IMR-90 (cell line): ENCODE results near the gene PDCD1LG2. TPM values are rescaled to one million over a fixed set of nuclear protein-coding genes. Genes with fewer than 3 reads are reported as not detected.
A peak's percentile ranks its signal among the peaks of the same experiment; 100 is the strongest.

ENCODE experiments used
- ATAC-seq: fragments of 200-7000 bp; cut with Tn5 transposase; 2 replicates; pipeline ENCODE4 v1.9.1; 2020; ENCODE audit warnings: low read depth, mild to moderate bottlenecking, moderate library complexity
- BruUV-seq: library from RNA; stranded (reverse); fragments of 400-500 nt; replicated peaks from 2 replicates; lab custom pipeline; 2021; lab: Mats Ljungman, UMichigan
- CTCF ChIA-PET: fragments of 300-600 bp; formaldehyde crosslinking; extraction: SDS; loops from one replicate; lab custom pipeline; 2021; ENCODE audit warnings: antibody characterized with exemption; lab: Yijun Ruan, JAX
- POLR2A ChIA-PET: fragments of 300-600 bp; sonication (Branson Sonifier 250); formaldehyde crosslinking; loops from one replicate; lab custom pipeline; 2022; ENCODE audit warnings: antibody characterized with exemption; ENCODE audit not compliant: unreplicated experiment; lab: Charles Lee
- DNase-seq: peaks from one replicate; pipeline ENCODE4 v3.0.0; 2013
- H2AFZ ChIP-seq: replicated peaks from 2 replicates; pipeline ENCODE3; 2013; ENCODE audit warnings: low read length, mild to moderate bottlenecking; ENCODE audit not compliant: poor library complexity
- H2AK5ac ChIP-seq: 2 replicates; pipeline ENCODE4 v1.6.1; 2013; ENCODE audit warnings: low read depth, low read length, inconsistent platforms
- H2AK9ac ChIP-seq: replicated peaks from 2 replicates; pipeline ENCODE3; 2013; ENCODE audit warnings: mild to moderate bottlenecking, low read depth, low read length, moderate library complexity; ENCODE audit not compliant: poor library complexity
- H2BK120ac ChIP-seq: 2 replicates; pipeline ENCODE4 v1.6.1; 2013; ENCODE audit warnings: low read depth, low read length, inconsistent platforms
- H2BK15ac ChIP-seq: 3 replicates; pipeline ENCODE4 v1.6.1; 2013; ENCODE audit warnings: low read depth, low read length, inconsistent platforms
- H2BK20ac ChIP-seq: 2 replicates; pipeline ENCODE4 v1.6.1; 2013; ENCODE audit warnings: low read depth, mild to moderate bottlenecking, inconsistent platforms, low read length, moderate library complexity
- H2BK5ac ChIP-seq: 2 replicates; pipeline ENCODE4 v1.6.1; 2013; ENCODE audit warnings: mild to moderate bottlenecking, low read depth, low read length, inconsistent platforms; ENCODE audit not compliant: poor library complexity, severe bottlenecking
- H3K14ac ChIP-seq: replicated peaks from 2 replicates; pipeline ENCODE4 v1.6.1; 2013; ENCODE audit warnings: low read depth, low read length, inconsistent platforms
- H3K18ac ChIP-seq: 2 replicates; pipeline ENCODE4 v1.6.1; 2013; ENCODE audit warnings: low read depth, low read length, control low read depth
- H3K23ac ChIP-seq: 2 replicates; pipeline ENCODE4 v1.6.1; 2013; ENCODE audit warnings: low read depth, low read length, inconsistent platforms
- H3K27ac ChIP-seq: 2 replicates; pipeline ENCODE4 v1.5.1; 2013; ENCODE audit warnings: mild to moderate bottlenecking, control low read depth, low read length; ENCODE audit not compliant: insufficient read depth
- H3K27me3 ChIP-seq: 2 replicates; pipeline ENCODE4 v1.6.1; 2013; ENCODE audit warnings: low read length; ENCODE audit not compliant: control insufficient read depth, insufficient read depth
- H3K36me3 ChIP-seq: 2 replicates; pipeline ENCODE4 v1.6.1; 2013; ENCODE audit warnings: low read length, mixed read lengths; ENCODE audit not compliant: control insufficient read depth, insufficient read depth
- H3K4ac ChIP-seq: 2 replicates; pipeline ENCODE4 v1.6.1; 2013; ENCODE audit warnings: low read depth, low read length, inconsistent platforms
- H3K4me1 ChIP-seq: 2 replicates; pipeline ENCODE4 v1.6.1; 2013; ENCODE audit warnings: low read length, mixed read lengths; ENCODE audit not compliant: control insufficient read depth, insufficient read depth
- H3K4me2 ChIP-seq: 2 replicates; pipeline ENCODE4 v1.6.1; 2013; ENCODE audit warnings: low read depth, mild to moderate bottlenecking, control low read depth, low read length, moderate library complexity
- H3K4me3 ChIP-seq: 2 replicates; pipeline ENCODE4 v1.5.1; 2013; ENCODE audit warnings: low read depth, mild to moderate bottlenecking, control low read depth, low read length, moderate library complexity; ENCODE audit not compliant: insufficient read depth
- H3K56ac ChIP-seq: 2 replicates; pipeline ENCODE4 v1.6.1; 2013; ENCODE audit warnings: low read length, inconsistent platforms; ENCODE audit not compliant: insufficient read depth; ENCODE audit errors: extremely low read depth
- H3K79me1 ChIP-seq, 2 experiments: 2 replicates each; pipeline ENCODE4 v1.6.1; 2013; ENCODE audit warnings: low read length in 2 of 2, inconsistent platforms in 1 of 2, low read depth in 1 of 2
- H3K9ac ChIP-seq: 2 replicates; pipeline ENCODE4 v1.6.1; 2013; ENCODE audit warnings: low read depth, low read length, control low read depth
- H3K9me1 ChIP-seq: 2 replicates; pipeline ENCODE4 v1.6.1; 2013; ENCODE audit warnings: low read length, inconsistent platforms; ENCODE audit not compliant: insufficient read depth
- H3K9me3 ChIP-seq: 2 replicates; pipeline ENCODE4 v1.6.1; 2013; ENCODE audit warnings: low read length; ENCODE audit not compliant: control insufficient read depth, insufficient read depth
- H4K20me1 ChIP-seq: 2 replicates; pipeline ENCODE4 v1.6.1; 2013; ENCODE audit warnings: low read length, inconsistent platforms; ENCODE audit not compliant: insufficient read depth
- H4K5ac ChIP-seq: 2 replicates; pipeline ENCODE4 v1.6.1; 2013; ENCODE audit warnings: mild to moderate bottlenecking, low read depth, low read length, control low read depth
- H4K8ac ChIP-seq, 2 experiments: 2 replicates each; pipeline ENCODE4 v1.6.1; 2013; ENCODE audit warnings: low read depth in 2 of 2, low read length in 2 of 2, control low read depth in 1 of 2, inconsistent platforms in 1 of 2
- H4K91ac ChIP-seq: 2 replicates; pipeline ENCODE4 v1.6.1; 2013; ENCODE audit warnings: low read depth, low read length, inconsistent platforms; ENCODE audit not compliant: insufficient read depth
- CEBPB ChIP-seq: IDR thresholded peaks from 2 replicates; pipeline ENCODE4 v1.6.1; 2012; ENCODE audit warnings: low read depth, low read length, improper control_type of control experiment
- RFX5 ChIP-seq: IDR thresholded peaks from 2 replicates; pipeline ENCODE4 v1.8.0; 2012; ENCODE audit warnings: low read depth, mild to moderate bottlenecking, low read length, moderate library complexity
- WGBS, 2 experiments: methylation state at CpG; one replicate each; pipeline versions ENCODE4 v1.1.5 to v1.1.7; 2013; ENCODE audit warnings: missing lambda C conversion rate in 2 of 2; ENCODE audit not compliant: insufficient read length in 1 of 2; ENCODE audit errors: extremely low coverage in 2 of 2; 5-methylcytosine and 5-hydroxymethylcytosine counted together
- dilution Hi-C: fragments of 300-500 bp; cut with HindIII; formaldehyde crosslinking; loops from one replicate; pipeline ENCODE4 v1.14.3; 2018; ENCODE audit warnings: low sequenced_read_pairs; ENCODE audit not compliant: unreplicated experiment
- in situ Hi-C: fragments of 300-500 bp; cut with MboI; formaldehyde crosslinking; loops from 3 replicates; pipeline ENCODE4 v1.14.3; 2019; ENCODE audit warnings: low sequenced_read_pairs, inconsistent platforms, mixed read lengths
- intact Hi-C: fragments of 100-400 bp; cut with micrococcal nuclease; formaldehyde crosslinking; loops from 2 replicates; pipeline ENCODE4 v1.10.0; 2022
- polyA plus RNA-seq, 3 experiments: library from polyadenylated mRNA; depleted of rRNA; stranded (reverse); fragments of >200 nt; gene quantifications; 2 replicates each; pipeline ENCODE4 v1.2.3, GENCODE V29; 2012; ENCODE audit warnings: low replicate concordance in 1 of 3
- total RNA-seq: library from RNA; depleted of rRNA; stranded (reverse); fragments of >200 nt; gene quantifications from 2 replicates; pipeline ENCODE4 v1.2.3, GENCODE V29; 2012

PDCD1LG2 gene
- total and polyA plus RNA-seq, 2 of the 4 experiments (the other 2 are of a cell fraction), result 17.5 to 33.3 TPM

- ATAC-seq, result no peak
- no TSS peak for BruUV-seq
- H3K4ac ChIP-seq, result no peak overlapping the region
- in situ Hi-C loops (no loop called here), intact Hi-C loops (no loop called here), dilution Hi-C loops (no loop called here)
- no peak overlapping the region for H3K27ac ChIP-seq
- no peak overlapping the region for H3K14ac ChIP-seq
- H3K4me2 ChIP-seq, result no peak overlapping the region
- no peaks in the 10 kb centered on the region; the same call in 1 of the 2 replicates for H3K4me1 ChIP-seq
- H2AK9ac ChIP-seq, result no peak overlapping the region
- H3K9me1 ChIP-seq, result peaks cover 5% of the 10 kb centered on the region
- H3K4me3 ChIP-seq, result no peak overlapping the region
- POLR2A ChIA-PET, result no interaction called here
- H3K23ac ChIP-seq, result no peak overlapping the region
- no peak overlapping the region for H2BK20ac ChIP-seq
- no peak overlapping the region for H4K91ac ChIP-seq
- no peak overlapping the region; a peak in 1 of 4 replicates for H4K8ac ChIP-seq
- H4K5ac ChIP-seq, result no peak overlapping the region
- no peak overlapping the region for H3K9ac ChIP-seq
- TF ChIP-seq RFX5 (no peak), CEBPB (peak; percentile 44; the same call in 1 of the 2 replicates)
- H2BK15ac ChIP-seq, result no peak overlapping the region
- no peak for DNase-seq
- peak overlapping the region; percentile 19 for H2BK5ac ChIP-seq
- H2AK5ac ChIP-seq, result no peak overlapping the region
- H3K79me1 ChIP-seq, result peaks cover 4 to 9% of the 10 kb centered on the region in 2 experiments; a peak in 2 of 4 replicates
- no peaks in the 10 kb centered on the region for H4K20me1 ChIP-seq
- no peak overlapping the region for H3K56ac ChIP-seq
- H3K18ac ChIP-seq, result no peak overlapping the region
- peaks cover 13% of the 10 kb centered on the region; the same call in 1 of the 2 replicates for H3K36me3 ChIP-seq
- CTCF ChIA-PET, result no interaction called here
- H2BK120ac ChIP-seq, result no peak overlapping the region
- H3K9me3 ChIP-seq, result 0 out of 2 replicates have a peak, but pooled peaks cover 2% of the 10 kb centered on the region
- WGBS, 2 experiments, result no CpG with 5 or more reads among the region's 1 CpG
- no peak overlapping the region for H2AFZ ChIP-seq
- H3K27me3 ChIP-seq, result no peaks in the 10 kb centered on the region
Measured at GRCh38 chr9:5571629-5572232, 61.4 kb downstream of the PDCD1LG2 start.
